HG02852 (cell line): ENCODE data around the gene DAAM2.

Experiments used
- ATAC-seq: cut with Tn5 transposase; IDR thresholded peaks from one replicate; pipeline ENCODE4 v1.9.1; 2021; ENCODE audit warnings: mild to moderate bottlenecking, moderate library complexity; ENCODE audit not compliant: unreplicated experiment

Gene DAAM2

DNA sequence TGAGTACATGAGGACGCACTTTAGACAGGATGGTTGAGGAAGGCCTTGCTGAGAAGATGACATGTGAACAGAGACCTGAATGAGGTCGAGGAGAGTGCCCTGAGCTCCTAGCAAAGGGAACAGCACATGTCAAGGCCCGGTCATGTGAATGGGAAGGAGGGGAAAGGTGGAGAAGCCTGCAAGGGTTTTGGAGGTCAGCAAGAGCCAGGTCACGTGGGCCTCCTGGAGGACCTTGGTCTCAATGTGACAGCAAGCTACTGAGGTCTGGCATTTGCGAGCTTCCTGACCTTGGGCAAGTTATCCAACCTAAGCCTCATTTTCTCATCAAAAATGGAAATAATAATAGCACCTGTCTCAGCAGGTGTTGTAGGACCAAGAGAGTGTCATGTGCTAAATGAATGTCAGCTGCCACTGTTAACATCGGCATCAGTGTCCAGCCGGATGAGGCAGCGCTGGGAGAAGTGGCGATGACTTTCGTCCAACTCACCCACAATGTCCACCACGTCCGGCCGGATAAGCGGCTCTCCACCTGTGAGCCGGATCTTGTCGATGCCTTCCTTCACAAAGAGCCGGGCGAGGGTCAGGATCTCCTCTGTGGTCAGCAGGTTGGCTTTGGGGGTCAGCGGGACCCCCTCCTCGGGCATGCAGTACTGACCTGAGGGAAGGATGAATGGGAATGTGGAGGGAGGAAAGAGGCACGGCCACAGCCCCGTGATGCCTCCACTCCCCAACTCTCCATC, 133.2 kb downstream of the DAAM2 start:
- ATAC-seq = no peak

DNA sequence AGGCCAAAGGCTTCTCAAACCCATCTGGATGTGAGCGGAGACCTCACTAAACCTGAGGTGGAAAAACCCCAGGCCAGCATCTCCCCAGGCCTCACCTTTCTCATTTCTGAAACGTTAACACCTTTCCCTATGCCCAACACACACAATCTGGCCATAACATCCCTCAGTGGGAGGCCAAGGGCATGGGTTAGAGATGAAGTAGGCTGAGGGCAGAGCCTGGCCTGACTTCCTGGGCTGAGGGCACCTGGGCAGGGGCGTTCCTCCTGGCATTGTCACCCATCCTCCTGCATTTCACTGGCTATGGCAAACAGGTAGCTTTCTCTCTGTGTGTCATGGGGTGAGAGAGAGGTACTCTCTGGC, 133.7 kb downstream of the DAAM2 start:
- no peak for ATAC-seq

DNA sequence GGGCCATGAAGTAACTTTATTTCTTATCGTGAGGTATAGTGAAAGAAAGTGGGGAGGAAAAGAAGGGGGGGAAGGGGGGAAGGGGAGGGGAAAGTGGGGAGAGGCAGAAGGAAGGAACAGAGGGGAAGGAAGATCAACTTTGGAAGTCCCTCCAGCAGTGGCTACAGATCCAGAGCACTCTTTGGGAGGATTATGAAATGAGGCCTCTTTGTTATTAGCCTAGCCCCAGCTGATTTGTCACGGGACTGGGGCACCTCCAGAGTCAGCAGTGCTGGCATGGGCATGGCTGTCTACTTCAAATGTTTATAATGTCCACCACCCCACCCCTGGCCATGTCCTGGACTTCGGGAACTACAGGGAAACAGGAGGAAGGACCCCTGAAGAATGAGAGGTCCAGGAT, 134.5 kb downstream of the DAAM2 start:
- ATAC-seq = no peak

DNA sequence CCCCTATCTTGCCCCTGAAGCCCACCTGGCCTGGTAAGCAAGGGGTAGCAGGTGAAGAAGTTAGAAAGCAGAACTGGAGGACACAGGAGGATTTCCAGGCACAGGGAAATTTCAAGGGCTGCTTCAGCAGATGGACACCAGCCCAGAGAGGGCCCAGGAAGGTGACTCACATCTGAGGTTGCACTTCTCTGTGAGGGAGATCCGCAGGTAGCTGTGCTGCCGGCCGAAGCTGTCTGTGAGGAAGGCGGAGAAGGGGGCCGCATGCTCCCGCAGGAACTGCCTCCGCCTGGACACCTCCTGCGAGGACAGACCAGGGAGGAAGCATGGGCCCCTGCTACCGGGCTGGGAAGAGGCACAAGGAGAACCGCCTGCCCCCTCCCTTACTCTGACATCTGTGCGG, 135.0 kb downstream of the DAAM2 start:
- no peak for ATAC-seq

DNA sequence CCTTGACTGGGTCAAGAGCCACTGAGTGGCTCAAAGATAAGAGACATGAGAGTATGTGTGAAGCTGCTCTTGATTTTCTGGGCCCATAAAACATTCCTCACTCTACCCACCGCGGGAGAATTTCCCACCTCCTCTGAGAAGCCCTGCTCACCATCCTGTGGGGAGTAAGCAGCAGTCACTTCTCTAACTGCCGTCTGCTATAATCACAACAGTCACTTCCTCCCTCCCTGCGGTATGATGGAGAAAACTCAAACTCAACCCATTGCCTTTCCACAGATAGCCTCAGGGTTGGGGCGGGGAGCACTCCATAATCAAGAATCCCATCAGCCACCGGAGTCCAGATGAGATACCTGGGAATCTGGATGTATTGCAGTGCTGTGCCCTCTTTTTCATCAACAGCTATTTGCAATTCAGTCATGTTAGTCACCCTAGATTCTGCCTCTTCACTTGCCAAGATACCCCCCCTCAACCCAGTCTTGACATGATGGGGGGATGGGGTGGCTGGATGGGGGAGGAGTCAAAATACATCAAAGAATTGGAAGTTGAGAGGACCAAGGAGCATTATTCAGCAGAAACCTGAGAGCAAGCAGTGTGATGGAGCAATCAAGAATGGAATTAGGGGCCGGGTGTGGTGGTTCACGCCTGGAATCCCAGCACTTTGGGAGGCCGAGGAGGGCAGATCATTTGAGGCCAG, 137.0 kb downstream of the DAAM2 start:
- ATAC-seq = no peak

DNA sequence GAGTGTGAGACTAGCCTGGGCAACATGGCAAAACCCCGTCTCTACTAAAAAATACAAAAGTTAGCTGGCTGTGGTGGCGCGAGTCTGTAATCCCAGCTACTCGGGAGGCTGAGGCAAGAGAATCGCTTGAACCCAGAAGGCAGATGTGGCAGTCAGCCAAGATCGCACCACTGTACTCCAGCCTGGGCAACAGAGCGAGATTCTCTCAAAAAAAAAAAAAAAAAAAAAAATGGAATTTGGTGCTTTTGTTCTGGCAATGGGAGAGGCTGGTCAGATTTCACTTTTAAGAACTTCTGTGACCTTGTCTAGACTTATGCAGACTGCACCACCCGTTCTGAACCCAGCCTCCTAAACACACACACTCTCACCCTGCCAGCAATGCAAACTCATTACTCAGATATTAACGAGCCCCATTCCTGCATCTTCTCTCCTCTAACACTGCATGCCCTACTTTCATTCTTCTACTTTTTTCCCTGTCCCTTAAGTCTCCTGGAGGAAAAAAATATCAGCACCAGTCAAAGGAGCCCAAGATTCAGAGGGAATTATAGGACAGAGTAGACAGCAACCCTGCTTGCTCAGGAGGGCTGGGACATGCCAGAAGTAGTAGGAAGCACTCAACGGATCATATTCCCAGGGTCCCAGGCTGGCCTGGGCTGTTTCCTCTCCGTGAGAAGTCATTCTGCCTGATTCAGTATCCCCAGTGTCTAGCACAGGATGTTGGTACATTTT, 137.7 kb downstream of the DAAM2 start:
- ATAC-seq = no peak

DNA sequence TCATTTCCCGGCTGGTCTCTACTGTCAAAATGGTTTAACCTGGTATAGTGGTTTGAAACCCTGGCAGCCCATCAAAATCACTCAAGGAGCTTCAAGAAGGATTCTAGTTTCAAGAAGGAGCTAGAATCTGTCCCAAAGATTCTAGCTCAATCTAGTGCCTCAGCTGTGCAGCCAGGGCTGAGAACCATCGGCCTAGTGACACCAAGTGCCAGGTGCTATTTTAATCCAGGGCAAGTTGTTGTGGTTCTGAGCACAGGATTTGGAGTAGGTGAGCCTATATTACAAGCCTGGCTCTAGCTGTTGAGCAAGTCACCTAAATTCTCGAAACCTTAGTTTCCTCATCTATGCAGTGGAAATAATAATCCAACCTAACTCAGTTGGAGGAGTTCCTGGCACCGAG, 138.4 kb downstream of the DAAM2 start:
- ATAC-seq = no peak

DNA sequence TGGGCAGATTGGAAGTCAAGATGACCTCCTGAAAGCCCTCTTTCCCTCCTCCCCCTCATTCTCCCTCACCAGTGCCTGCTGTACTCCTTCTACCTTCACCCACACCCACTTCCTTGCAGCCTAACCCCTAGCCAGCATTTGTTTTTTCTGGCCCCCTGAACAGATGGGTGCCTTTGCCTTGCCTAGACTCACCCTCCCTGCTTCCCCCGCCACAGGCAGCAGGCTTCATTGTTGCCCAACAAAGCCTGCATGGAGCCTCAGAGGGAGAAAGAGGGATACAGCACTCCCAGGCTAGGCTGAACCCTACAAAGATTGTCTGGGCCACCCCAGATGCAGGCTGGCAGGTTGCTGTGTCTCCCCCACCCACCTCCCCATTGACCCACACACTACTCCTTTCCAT, 139.4 kb downstream of the DAAM2 start:
- ATAC-seq = no peak

DNA sequence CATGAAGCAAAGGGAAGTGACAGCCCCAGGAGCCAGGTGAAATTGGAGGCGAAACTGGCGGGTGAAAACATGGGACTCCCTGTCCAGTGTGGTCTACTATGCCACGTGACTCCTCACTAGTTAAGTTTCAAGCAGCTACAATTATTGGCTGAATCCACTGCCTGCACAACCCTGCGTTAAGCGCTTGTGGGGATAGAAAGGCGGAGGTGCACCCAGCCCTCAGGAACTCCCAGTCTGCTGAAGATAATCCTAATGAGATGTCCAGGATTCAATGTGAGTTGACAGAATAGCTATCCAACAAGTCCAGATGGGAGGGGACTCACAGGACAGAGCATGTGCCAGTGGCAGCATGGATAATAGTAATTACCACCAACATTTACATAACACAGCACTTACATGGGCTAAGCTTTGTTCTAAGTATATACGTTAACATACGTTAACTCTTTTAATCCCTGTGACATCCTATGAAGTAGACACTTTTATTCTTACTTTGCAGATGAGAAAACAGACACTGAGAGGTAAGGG, 140.3 kb downstream of the DAAM2 start:
- ATAC-seq = no peak

DNA sequence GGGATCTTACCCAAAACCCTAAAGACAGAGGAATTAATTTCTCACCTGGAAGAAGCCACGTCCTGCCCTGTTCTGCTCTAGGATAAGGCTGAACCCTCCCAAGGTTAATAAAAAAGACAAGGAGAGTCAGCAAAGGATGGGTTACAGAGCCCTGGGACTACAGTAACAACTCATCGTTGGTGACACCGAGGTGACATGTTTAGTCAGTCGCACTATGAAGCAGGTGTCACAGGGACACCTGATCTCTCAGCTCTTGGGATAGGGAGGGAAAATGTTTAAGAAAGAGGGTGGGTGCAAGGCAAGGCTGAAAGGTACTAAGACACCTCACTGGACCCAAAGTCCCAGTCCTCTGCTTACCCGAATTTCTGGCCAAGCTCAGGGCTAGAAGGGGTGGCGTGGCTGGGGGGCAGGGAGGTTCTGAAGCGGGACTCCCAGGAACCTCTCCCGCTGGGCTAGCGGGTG, 141.5 kb downstream of the DAAM2 start:
- ATAC-seq = no peak

DNA sequence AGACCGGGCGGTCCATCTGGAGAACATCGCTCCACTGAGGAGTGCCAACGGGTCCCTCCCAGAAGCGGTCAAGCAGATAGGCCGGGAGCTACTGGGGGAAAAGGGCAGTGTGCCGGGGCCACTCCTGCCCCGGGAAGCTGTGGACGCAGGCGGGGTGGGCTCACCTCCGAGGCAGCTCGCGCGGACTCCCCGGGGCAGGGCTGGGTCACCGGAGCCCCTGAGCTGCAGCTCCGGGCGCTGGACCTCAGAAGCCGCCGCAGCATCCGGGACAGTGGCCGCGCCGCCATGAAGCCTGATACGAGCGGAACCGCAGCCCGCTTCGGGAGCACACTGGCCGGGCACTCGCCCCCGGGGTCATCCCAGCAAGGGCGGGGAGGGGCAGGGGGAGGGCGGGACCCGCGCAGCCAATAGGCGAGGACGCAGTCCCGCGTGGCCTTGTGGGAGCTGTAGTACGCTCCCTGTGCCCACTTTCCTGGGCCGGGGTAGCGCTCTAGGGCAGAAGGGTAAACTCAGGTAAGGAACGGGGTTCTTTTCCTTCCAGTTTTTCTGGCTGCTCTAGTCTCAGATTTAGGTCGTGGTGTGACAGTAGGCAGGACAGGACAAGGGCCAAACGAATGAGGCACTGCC, 142.1 kb downstream of the DAAM2 start, which contains the start of gene MOCS1:
MOCS1 (minus strand) TSS at position 332 of the 627 bp plus-strand sequence; CDS start at position 287, 45 bp downstream.
- ATAC-seq = no peak

DNA sequence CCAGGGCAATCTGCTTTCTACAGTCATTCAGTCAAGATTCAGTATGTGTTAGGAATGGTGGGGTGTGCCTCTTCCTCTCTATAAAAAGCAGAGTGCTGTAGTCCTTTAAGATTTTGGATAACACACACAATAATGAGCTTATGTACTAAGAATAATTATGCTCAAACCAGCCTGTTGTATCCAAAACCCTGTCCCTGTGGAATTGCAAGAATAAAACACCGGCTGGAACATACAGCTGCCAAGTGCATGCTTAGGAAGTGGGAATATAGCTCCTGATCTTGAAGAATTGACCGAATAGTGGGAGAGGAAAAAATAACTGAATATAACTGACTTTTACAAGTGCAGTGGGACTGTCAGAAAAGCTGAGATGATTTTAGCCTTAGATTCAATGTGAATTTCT, 143.1 kb downstream of the DAAM2 start:
- no peak for ATAC-seq

DNA sequence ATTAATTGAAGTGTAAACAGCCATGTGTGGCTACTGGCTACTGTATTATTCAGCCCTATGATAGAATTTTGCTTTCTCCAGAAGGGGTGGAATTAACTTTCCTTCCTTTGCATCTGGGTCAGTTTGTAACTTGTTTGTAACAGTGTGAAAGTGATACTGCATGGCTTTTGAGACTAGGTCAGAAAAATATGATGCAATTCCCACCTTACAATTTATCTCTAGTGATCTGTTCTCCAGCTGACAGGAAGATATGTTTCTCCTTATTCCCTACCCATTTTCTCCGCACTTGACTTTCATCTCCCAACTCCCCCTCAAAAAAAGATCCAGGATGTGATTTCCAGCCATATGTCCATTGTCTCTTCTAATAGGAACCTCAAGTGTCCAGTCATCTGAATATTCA, 144.7 kb downstream of the DAAM2 start:
- no peak for ATAC-seq

DNA sequence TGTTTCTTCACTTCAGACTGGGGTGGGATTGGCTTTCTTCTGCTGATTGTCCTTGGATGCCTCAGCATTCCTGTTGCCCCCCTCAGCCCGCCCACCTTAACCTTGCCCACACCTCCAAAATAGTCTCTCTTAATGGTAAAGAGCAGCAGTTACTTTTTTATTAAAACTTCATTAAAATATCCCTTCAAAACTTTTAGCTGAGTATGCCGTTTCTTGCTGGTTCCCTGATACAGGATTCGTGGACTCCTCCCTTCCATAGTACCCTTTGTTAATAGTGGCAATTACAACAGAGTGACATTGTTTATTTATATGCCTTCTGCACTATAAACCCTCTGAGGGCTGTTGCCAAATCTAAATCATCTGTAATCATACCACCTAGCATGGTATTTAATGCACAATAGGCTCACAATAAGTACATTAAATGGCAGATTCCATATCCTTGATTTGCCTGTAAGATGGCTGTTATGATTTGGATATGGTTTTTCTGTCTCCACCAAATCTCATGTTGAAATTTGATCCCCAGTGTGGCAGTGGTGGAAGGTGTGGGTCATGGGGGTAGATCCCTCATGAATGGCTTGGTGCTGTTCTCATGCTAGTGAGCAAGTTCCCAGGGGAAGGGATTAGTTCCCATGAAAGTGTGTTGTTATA, 145.6 kb downstream of the DAAM2 start:
- ATAC-seq = no peak

DNA sequence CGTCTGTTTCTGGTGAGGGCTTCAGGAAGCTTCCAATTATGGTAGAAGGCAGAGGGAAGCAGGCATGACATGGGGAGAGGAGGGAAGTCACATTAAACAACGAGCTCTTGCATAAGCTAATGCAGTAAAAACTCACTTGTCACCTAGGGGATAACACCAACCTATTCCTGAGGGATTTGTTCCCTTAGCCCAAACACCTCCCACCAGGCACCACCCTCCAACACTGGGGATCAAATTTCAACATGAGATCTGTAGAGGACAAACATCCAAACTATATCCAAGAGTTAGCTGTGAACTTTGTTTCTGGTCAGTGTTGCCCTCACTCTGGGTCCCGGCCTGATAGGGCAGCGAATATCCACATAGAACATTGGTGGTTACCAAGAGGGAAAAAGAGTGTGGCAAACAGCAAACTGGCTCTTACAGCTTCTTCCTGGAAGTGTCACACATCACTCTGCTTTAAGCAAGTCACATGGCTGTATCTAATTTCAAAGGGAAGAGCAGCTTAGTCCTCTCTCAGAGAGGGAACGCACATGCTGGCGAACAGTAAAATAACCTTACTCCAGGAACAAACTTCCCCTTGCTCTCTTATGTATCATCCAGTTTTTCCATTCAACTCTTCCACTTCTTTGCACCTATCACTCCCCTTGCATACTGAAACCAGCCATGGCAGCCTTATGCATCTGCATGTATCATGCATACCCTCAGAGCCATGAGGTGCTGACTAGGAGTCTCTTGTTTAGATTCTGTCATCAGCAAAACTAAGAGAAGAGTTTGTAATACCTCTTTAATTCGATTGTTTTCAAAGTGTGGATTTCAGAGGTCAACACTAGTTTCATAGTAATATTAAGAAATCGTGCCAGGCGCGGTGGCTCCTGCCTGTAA, 146.8 kb downstream of the DAAM2 start:
- ATAC-seq = no peak

DNA sequence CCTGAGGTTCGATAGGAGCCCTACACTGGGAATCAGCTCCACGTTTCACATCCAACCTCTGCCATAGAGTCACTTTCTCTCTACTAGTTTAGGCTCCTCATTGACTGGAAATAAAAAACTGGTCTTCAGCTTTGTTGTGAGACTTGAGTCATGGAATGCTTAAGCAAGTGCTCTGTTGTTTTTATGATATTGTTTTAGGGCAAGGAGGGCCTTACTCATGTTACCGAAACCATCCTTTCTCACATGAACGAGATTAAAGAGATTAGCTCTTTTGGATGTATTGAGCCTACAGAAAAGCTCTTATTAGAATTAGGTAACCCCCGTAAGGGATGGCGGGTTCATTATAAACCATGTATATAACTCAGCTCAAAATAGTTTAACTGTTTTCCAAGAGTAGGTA, 149.0 kb downstream of the DAAM2 start:
- no peak for ATAC-seq

DNA sequence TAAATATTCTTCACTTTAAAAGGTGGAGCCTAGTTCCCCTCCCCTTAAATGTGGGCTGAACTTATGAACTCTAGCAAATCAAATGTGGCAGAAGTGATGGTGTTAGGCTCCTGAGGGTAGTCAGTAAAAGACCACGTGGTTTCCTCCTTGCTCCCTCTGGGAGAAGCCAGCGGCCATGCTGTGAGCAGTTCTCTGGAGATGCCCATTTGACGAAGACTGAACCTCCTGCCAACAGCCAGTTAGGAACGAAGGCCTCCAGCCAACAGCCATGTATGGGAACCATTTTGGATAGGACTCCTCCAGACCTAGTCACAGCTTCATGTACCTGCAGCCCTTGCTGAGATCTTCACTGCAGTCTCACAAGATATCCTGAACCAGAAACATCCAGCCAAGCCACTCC, 149.6 kb downstream of the DAAM2 start:
- ATAC-seq = no peak

DNA sequence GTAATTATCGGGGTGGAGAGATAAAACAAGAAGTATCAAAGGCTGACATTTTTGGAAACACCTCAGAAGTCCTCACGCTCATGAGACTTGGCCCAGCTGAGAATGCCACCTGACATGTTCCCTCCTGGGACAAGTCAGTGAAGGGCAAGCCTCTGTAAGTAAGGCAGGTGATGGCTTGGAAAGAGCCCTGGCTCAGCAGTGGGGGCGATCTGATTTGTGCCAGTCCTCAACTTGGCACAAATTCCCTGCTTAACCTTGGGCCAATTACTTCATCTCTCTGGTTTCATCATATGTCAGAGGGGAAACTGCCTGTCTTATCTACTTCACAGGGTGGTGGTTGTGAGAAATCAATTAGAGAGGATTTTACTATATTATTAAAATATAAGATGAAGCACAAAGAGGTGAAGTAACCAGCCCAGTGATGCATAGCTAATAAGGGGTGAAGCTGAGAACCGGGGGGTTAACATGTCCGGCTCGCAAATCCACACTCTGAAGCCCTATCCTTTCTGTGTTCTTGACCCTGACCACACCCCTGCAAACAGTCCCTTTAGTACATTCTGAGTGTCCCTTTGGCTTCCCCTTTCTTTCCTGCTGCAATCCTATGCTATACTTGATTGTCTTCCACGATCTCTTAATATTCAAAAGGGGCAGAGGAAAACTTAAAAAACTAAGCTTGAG, 150.9 kb downstream of the DAAM2 start:
- ATAC-seq = no peak

DNA sequence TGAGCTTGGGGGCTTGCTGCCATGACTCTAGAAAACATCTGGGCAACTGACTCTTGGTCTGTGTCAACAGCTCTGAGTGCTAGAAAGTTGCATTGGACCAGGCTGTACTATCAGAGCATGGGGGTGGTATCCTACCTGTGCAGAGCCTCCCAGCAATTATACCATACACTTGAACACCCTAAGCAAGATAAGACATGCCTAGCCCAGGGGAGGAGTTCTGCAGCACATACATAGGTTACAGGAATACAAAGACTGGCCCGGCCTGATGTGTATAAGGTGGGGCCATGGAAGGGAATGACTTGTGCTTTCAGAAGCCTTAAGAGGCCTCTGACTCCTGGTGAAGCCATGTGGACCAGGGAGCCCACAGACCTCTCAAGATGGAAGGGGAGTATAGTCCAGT, 153.4 kb downstream of the DAAM2 start:
- no peak for ATAC-seq
